Endometrial microvascular endothelial cells (primary cell): ENCODE results near the gene PORCN. TPM values are rescaled to one million over a fixed set of nuclear protein-coding genes. Genes with fewer than 3 reads are reported as not detected.
"Not testable (repeated sequence)": the region's sequence is repeated elsewhere in the genome, so short reads cannot be mapped to it uniquely, and the experiment has no call there.

Source experiments
- in situ Hi-C: cut with HindIII; loops from 2 replicates; pipeline ENCODE4 v1.10.0; 2017; ENCODE audit warnings: low sequenced_read_pairs, low pct_unique_long_range_greater_than_20kb; ENCODE audit errors: inconsistent ontology term
- total RNA-seq: library from RNA; depleted of rRNA; stranded (reverse); fragments of >200 nt; gene quantifications from one replicate; pipeline ENCODE4 v1.2.3, GENCODE V29; 2015; ENCODE audit errors: inconsistent ontology term

Gene PORCN
- total RNA-seq, 1 donor from 2014 or later: 17.7 TPM

DNA sequence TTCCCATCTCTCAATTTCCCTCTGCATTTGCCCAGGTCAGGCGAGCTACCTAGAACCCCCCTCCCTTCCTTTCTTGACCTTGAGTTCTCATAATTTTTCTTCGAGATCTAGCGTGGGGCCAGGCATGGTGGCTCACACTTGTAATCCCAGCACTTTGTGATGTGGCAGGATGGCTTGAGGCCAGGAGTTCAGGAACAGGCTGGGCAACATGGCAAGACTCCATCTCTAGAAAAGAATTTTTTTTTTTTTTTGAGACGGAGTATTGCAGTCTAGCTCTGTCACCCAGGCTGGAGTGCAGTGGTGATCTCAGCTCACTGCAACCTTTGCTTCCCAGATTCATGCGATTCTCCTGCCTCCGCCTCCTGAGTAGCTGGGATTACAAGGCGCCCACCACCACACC is 4.5 kb upstream of the PORCN start:
- in situ Hi-C loops: no loop called here

- in situ Hi-C loops: no loop called here
Measured at GRCh38 chrX:48505481-48505880, 3.3 kb upstream of the PORCN start.

DNA sequence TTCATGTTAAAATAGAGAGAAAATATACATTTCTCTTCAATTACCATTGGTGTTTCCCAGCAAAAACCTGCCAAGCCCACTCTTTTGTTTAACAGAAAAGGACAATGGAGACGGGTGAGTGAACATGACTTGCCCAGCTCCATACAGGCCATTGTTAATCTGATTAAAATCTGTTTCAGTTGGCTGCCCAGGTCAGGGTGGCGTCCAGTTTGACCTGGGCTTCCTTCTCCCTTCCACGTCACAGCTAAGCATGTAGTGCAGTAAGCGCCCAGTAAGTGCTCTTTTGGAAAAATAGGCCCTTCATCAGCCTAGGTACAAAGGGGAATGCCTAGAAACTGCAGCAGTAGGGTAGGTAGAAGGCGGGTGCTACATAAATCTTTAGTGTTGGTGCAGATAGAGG is 1.5 kb upstream of the PORCN start:
- in situ Hi-C loops: no loop called here

DNA sequence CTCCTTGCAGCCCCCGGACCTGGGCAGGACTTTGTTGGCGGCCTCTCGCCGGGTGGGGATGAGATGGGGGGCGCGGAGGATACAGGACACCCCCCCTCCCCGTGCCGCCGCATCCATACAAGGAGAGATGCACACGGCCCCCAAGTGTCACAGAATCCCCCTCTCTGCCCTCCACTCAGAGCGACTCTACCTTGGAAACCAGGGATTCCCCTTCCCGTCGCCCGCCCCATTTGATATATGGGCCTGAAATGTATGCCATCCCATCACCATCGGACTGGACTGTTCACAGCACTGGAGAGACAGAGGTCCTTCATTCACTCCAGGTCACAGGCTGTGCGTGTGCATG is 426 bp downstream of the PORCN start:
- in situ Hi-C loops: no loop called here

DNA sequence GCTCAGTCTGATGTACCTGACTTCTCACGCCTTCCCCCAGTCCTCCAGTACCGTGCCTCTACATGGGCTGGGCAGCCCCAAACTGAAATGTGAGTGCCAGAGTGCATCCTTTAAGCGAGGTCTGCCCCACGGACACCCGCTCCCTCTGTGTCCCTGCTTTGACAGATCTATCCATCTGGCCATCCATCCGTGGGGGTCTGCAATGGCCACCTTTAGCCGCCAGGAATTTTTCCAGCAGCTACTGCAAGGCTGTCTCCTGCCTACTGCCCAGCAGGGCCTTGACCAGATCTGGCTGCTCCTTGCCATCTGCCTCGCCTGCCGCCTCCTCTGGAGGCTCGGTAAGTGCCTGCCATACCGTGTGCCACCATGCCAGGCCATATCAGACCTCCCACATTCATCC is 827 bp downstream of the PORCN start:
- in situ Hi-C loops: no loop called here

DNA sequence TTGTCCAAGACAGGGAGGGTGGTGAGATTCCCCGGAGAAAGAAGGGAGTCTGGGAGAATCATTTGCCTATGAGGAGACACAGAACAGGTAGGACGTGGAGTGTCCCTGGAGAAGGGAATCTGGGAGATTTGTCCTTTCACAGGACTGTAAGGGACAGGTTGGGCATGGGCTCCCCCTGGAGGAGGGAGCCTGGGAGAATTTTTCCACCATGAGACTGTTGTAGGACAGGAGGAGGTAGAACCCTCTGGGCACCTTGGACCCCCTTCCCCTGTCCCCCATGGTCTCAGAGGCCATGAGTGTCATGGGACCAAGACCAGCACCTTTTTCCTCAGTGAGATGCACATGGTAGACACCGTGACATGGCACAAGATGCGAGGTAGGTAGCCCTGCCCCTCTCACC is 2.8 kb downstream of the PORCN start:
- in situ Hi-C loops: no loop called here

- in situ Hi-C loops: no loop called here
Measured at GRCh38 chrX:48512371-48512935, 3.7 kb downstream of the PORCN start.

DNA sequence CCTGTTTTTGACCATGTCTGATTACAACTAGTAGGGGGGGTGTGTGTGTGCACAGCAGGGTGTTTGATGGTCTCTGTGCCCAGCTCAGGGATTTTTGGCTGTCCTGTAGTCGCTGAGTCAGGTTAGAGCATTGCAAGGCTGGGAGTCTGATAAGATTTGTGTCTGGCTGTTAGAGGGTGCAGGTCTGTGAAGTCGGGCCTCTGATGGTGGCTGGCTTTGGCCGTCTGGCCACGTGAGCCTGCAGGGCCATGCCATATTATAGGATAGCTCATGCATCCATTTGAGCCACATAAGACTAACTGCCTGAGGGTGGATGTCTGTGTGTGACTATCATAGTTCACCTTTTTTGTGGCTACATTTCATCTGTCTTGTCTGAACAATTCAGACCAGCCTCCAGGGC is 4.9 kb downstream of the PORCN start:
- in situ Hi-C loops: no loop called here

GRCh38 chrX:48514126-48514806 is 5.5 kb downstream of the PORCN start:
- in situ Hi-C loops: no loop called here

GRCh38 chrX:48514868-48515460 is 6.2 kb downstream of the PORCN start:
- in situ Hi-C loops: no loop called here

DNA sequence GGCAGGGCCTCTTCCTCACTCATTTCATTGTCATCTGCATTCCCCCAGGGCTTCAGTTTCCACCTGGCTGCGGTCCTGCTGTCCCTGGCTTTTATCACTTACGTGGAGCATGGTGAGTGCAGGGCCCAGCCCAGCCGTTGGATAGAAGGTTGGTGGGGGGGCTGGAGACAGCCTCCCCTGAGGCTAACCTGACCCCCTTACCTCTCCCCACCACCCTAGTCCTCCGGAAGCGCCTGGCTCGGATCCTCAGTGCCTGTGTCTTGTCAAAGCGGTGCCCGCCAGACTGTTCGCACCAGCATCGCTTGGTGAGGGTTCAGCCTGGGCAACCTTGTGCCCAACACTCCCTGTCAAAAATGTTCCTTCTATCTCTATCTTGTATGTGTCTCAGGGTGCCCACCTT is 7.0 kb downstream of the PORCN start:
- in situ Hi-C loops: no loop called here

DNA sequence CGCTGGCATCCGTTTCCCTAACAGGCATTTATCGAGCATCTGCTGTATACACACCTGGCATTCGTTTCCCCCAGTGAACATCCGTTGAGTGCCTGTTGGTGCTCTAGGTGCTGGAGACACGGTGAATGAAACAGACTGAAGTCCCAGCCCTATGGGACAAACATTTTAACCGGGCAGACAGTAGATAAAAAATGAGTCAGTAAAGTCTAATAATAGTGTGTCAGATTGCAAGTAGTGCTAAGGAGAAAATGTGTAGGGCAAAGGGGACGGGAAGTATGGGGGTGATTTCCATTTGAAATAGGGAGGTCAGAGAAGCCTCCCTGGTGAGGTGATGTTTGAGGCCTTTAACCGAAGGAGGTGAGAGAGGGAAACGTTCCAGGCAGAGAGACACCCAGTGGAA is 7.5 kb downstream of the PORCN start:
- in situ Hi-C loops: no loop called here

DNA sequence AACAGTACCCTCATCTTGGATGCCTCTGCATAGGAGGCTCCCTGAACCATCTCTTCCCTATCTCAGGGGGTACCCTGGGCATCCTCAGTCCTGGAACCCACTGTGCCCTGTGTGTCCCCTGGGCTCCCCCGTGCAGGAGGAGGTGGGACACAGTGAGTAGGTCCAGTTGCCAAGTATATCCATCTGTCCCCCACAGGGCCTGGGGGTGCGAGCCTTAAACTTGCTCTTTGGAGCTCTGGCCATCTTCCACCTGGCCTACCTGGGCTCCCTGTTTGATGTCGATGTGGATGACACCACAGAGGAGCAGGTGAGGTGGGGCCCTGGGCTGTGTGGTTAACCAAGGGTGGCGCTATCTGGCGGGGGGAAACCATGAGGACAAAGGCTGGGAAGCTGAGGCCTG is 8.2 kb downstream of the PORCN start:
- in situ Hi-C loops: no loop called here

- in situ Hi-C loops: not testable (repeated sequence)
Measured at GRCh38 chrX:48519481-48519880, 10.7 kb downstream of the PORCN start.

DNA sequence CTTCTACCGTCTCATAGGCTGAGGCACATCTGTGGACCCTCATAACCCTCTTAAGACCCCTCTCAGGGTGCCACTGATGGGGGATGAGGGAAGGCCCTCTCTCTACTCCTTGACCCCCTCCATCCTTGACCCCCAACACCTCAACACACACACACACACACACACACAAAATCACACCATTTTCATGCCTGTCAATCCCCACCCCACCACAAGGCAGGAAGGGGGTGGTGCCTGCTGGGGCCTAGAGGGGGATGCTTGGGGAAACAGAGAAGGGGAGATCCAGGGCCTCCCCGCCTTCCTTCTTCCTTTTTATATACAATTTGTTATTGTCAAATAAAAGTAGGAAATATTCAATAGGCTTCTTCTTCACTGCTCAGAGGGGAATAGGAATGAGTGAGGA is 11.7 kb downstream of the PORCN start:
- in situ Hi-C loops: no loop called here

DNA sequence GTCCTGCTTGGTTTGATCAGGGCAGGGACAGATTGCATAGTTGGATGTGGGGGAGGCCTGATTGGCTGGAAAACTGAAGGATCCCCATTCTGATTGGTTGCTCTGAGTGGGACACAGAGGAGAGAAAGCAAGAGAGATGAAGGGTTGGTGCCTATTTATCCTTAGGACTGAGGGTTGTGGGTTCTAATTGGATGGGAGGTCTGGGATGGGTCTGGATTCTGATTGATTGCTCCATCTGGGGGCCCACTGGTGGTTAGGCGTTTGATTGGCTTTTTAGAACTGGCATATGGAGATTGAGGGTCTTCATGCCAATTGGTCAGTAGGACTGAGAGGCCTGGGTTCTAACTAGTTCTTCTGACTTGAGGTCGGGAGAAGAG is 12.2 kb downstream of the PORCN start:
- in situ Hi-C loops: no loop called here

GRCh38 chrX:48521353-48522243 is 12.8 kb downstream of the PORCN start, which contains the start of gene EBP:
TSS of gene EBP (plus strand) at chrX:48521808. CDS start at chrX:48523772, 1,964 bp downstream.
- in situ Hi-C loops: no loop called here

- in situ Hi-C loops: no loop called here
Measured at GRCh38 chrX:48522291-48522690, 13.5 kb downstream of the PORCN start.

GRCh38 chrX:48523682-48524081 is 14.9 kb downstream of the PORCN start:
- in situ Hi-C loops: no loop called here

GRCh38 chrX:48525853-48526252 is 17.1 kb downstream of the PORCN start:
- in situ Hi-C loops: not testable (repeated sequence)
